Right lobe of liver (tissue), 6 donors: Measurements from ENCODE around the gene GIPC2. TPM values are rescaled to one million over a fixed set of nuclear protein-coding genes. Genes with fewer than 3 reads are reported as not detected.

Experiments used
- ATAC-seq, 4 donors: fragments of 200-7000 bp; cut with Tn5 transposase; one replicate each; pipeline ENCODE4 v1.9.1; 2020; ENCODE audit warnings: mild to moderate bottlenecking in 4 of 4, moderate library complexity in 4 of 4
- DNase-seq, 3 donors: peaks; one replicate each; pipeline ENCODE4 v3.0.0-alpha.2; 2020
- H3K27ac ChIP-seq, 3 donors: fragments of 200-600 bp; one replicate each; pipeline ENCODE4 v1.8.0; 2022
- H3K27me3 ChIP-seq, 2 donors: fragments of 200-600 bp; one replicate each; pipeline ENCODE4 v1.8.0; 2022
- H3K36me3 ChIP-seq, 4 donors: fragments of 200-600 bp; sonication (generic) in 1 of 4; one replicate each; pipeline versions ENCODE4 v1.5.1 to v1.8.0; 2017 to 2022; ENCODE audit warnings: control low read depth in 1 of 4
- H3K4me1 ChIP-seq, 4 donors: fragments of 200-600 bp; sonication (generic) in 1 of 4; one replicate each; pipeline versions ENCODE4 v1.5.1 to v1.8.0; 2017 to 2022; ENCODE audit warnings: control low read depth in 1 of 4
- H3K4me3 ChIP-seq, 3 donors: fragments of 200-600 bp; one replicate each; pipeline ENCODE4 v1.8.0; 2022
- H3K9me3 ChIP-seq, 4 donors: fragments of 200-600 bp; sonication (generic) in 1 of 4; one replicate each; pipeline versions ENCODE4 v1.5.1 to v1.8.0; 2017 to 2022; ENCODE audit warnings: control low read depth in 1 of 4
- POLR2A ChIP-seq: fragments of 450-650 bp; IDR thresholded peaks from one replicate; pipeline ENCODE4 v1.6.1; 2017; ENCODE audit warnings: antibody characterized with exemption, mild to moderate bottlenecking
- WGBS: methylation state at CpG from one replicate; pipeline ENCODE4 v1.1.6; 2018; ENCODE audit warnings: low coverage, low lambda C conversion rate; ENCODE audit not compliant: insufficient coverage; ENCODE audit errors: missing lambda C conversion rate; 5-methylcytosine and 5-hydroxymethylcytosine counted together
- intact Hi-C, 2 donors: fragments of 100-400 bp; cut with DNase I; formaldehyde crosslinking; loops; one replicate each; pipeline versions ENCODE4 v1.11.2 to v1.14.1; 2022
- small RNA-seq, 2 experiments: library from RNA; depleted of rRNA; stranded (forward); fragments of <200 nt; gene quantifications; one replicate each; pipeline ENCODE3, GENCODE V24; 2016
- total RNA-seq, 6 experiments: library from RNA; depleted of rRNA in 2 of 6; stranded (reverse); fragments of >200 nt in 2 of 6; fragmentation: NEBNext Ultra II Directional in 3 of 6; extraction: Animal tissue kit (Norgen Biotek cat#: 25700) in 3 of 6; gene quantifications; one replicate each; pipeline versions ENCODE4 v1.1.0 to v1.2.4, GENCODE V29; 2016 to 2023
- TF ChIP-seq, protein P1 (sequence below), 4 donors: fragments of 200-600 bp in 3 of 4; fragments of 450-650 bp in 1 of 4; IDR thresholded peaks; one replicate each; pipeline versions ENCODE4 v1.5.1 to v1.8.0; 2016 to 2022; ENCODE audit warnings: antibody characterized with exemption in 4 of 4, mild to moderate bottlenecking in 2 of 4
- donor health status: DM: no; HTN: yes; CAD: no.
- donor health status: DM: no; HTN: no; CAD: no.
- donor health status: DM: no; HTN: no; CAD: no.
- donor health status: DM: no; HTN: yes; CAD: no.
- donor health status: DM: no; HTN: yes; CAD: no.

The GIPC2 gene
- total RNA-seq, 6 experiments from 2014 or later = 4.7 to 9.8 (median 7.0) TPM

GRCh38 chr1:78177708-78178270 is 132.0 kb downstream of the GIPC2 start:
- no peak for ATAC-seq

DNA sequence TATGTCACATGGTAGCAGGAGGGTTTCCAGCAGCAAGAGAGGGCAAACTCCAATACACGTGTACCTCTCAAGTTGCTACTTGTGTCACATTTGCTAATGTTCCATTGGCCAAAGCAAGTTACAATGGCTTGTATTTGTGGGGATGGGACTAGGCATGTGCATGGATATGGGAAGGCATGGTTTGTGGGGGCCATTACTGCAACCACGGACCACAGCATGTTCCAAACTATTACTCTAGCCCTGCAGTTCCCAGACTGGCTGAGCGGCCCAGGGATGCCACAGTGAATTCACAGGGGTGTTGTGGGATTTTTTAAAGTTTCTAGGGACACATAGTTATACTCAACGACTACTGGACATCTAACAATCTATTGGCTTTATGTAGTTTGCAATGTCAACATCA is 133.1 kb downstream of the GIPC2 start:
- intact Hi-C loops = no loop called here
- H3K36me3 ChIP-seq = no peaks in the 10 kb centered on the region
- TF ChIP-seq, protein P1, sequence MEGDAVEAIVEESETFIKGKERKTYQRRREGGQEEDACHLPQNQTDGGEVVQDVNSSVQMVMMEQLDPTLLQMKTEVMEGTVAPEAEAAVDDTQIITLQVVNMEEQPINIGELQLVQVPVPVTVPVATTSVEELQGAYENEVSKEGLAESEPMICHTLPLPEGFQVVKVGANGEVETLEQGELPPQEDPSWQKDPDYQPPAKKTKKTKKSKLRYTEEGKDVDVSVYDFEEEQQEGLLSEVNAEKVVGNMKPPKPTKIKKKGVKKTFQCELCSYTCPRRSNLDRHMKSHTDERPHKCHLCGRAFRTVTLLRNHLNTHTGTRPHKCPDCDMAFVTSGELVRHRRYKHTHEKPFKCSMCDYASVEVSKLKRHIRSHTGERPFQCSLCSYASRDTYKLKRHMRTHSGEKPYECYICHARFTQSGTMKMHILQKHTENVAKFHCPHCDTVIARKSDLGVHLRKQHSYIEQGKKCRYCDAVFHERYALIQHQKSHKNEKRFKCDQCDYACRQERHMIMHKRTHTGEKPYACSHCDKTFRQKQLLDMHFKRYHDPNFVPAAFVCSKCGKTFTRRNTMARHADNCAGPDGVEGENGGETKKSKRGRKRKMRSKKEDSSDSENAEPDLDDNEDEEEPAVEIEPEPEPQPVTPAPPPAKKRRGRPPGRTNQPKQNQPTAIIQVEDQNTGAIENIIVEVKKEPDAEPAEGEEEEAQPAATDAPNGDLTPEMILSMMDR (IDR thresholded peaks at IDR 0.05) = no peak
- TF ChIP-seq POLR2A = no peak
- ATAC-seq = no peak
- WGBS = 68% methylated on average over 3 of the region's 4 CpGs
- H3K4me1 ChIP-seq = no peaks in the 10 kb centered on the region
- no peak for DNase-seq
- H3K4me3 ChIP-seq = no peak overlapping the region
- no peaks in the 10 kb centered on the region for H3K9me3 ChIP-seq
- no peaks in the 10 kb centered on the region for H3K27me3 ChIP-seq
- no peak overlapping the region for H3K27ac ChIP-seq

More at GRCh38 chr1:78177708-78178270, 132.0 kb downstream of the GIPC2 start:
- intact Hi-C loops = no loop called here
- H3K27me3 ChIP-seq = no peaks in the 10 kb centered on the region
- no peaks in the 10 kb centered on the region for H3K4me1 ChIP-seq
- WGBS = 90% methylated on average over 3 of the region's 3 CpGs
- H3K9me3 ChIP-seq = no peaks in the 10 kb centered on the region
- TF ChIP-seq POLR2A = no peak
- TF ChIP-seq, protein P1 (IDR thresholded peaks at IDR 0.05) = no peak
- H3K27ac ChIP-seq = no peak overlapping the region
- H3K4me3 ChIP-seq = no peak overlapping the region
- no peak for DNase-seq
- H3K36me3 ChIP-seq = no peaks in the 10 kb centered on the region

DNA sequence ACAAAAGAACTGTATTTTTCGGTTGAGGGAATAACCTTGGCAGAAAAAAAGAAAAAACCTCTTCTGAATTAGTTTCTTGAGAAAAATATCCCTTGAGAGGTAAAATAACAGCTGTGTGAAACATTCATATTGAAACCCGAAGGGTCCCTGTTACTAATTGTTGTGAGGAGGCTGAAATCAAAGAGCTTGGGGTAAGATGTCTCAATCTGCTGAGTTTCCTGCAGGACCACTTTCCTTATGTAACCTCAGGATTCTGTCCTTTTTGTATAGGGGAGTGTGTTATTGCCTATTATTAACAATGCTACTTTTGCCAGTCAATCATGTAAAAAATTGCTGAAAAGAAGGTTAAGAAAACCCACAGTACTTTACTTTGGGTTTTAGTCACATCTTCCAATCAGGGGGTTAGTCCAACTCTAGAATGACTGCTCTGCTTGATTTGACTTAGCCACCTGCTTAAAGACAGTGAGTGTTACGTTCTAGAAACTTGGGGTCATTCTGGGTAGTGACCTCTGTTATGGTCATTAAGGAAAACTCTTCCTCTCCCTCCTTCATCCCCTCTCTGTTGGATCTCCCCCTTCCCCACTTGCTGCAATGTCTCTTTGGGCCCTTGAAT is 138.8 kb downstream of the GIPC2 start:
- TF ChIP-seq, protein P1 (IDR thresholded peaks at IDR 0.05) = no peak
- no peak overlapping the region for H3K27ac ChIP-seq
- WGBS = 70% methylated on average over 3 of the region's 3 CpGs
- no peak overlapping the region for H3K4me3 ChIP-seq
- DNase-seq (no peak), ATAC-seq (no peak)
- intact Hi-C loops = no loop called here
- H3K9me3 ChIP-seq = no peaks in the 10 kb centered on the region
- H3K4me1 ChIP-seq = no peaks in the 10 kb centered on the region
- no peaks in the 10 kb centered on the region for H3K36me3 ChIP-seq
- no peaks in the 10 kb centered on the region for H3K27me3 ChIP-seq

Small RNA genes within 50 kb of the gene (small RNA-seq; reads per million reads assigned to genes)
- 0 reads per million in 2 experiments for gene AC103591.3
- gene RNA5SP22 = 0 reads per million in 2 experiments
- gene RNU6-1102P = 0 reads per million in 2 experiments

Other genes with a start within 250 kb of the GIPC2 start
- gene NEXN, start 157.3 kb upstream of the GIPC2 start, total RNA-seq = 1 to 10 TPM in 5 of 6 experiments, under 1 TPM in 1; 0.42 to 3.9 (median 1.9) TPM
- gene FUBP1, start 66.9 kb upstream of the GIPC2 start, total RNA-seq = 10 to 100 TPM; 21.7 to 38.5 (median 35.6) TPM
- 10 to 100 TPM; 10.9 to 21.7 (median 14.4) TPM for gene DNAJB4, start 41.0 kb upstream of the GIPC2 start, total RNA-seq